GM18499 (cell line): Measurements from ENCODE around the gene DCC.

Experiments used
- ATAC-seq: cut with Tn5 transposase; IDR thresholded peaks from one replicate; pipeline ENCODE4 v1.9.1; 2021; ENCODE audit warnings: moderate number of reproducible peaks; ENCODE audit not compliant: insufficient read depth, unreplicated experiment

Gene DCC

GRCh38 chr18:52970686-52971085 lies 630.7 kb downstream of the DCC start:
- no peak for ATAC-seq

DNA sequence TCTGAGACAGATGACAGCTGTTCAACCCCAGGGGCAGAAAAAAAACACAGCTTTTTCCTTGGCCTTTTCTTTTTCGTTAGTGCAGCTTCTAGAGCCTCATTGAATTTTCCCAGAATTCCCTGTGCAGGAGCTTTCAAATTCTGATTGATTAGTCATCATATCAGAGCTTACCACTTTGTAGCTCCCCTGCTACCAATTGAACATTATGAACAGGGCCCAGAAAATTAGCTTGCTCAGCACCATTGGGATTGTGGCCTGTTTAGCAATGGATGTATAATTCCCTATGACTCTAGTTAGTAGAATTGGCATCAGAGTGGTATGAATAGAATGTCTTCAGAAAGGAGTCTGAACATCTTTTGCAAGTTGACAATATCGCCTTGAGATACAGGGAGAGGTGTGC lies 631.1 kb downstream of the DCC start:
- no peak for ATAC-seq

DNA sequence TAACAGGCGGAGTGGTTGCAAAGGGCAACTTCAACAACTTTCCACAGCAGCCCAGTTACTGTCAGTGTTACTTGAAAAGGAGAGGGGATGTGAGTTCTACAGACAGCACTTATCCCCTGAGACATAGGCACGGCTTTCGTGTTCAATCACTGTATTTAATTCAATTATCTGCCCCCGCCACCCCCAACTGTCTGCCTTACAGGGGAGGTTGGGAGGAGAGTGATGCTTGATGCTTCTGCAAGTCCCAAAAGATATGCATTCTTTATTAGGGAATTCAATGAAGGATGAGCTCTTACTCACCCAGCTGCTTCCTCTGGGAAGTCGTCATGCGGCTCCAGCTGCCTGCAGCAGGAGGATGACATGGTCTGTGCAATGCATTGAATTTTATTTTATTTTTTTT lies 639.9 kb downstream of the DCC start:
- ATAC-seq, result no peak

GRCh38 chr18:52991246-52991645 lies 651.2 kb downstream of the DCC start:
- no peak for ATAC-seq

DNA sequence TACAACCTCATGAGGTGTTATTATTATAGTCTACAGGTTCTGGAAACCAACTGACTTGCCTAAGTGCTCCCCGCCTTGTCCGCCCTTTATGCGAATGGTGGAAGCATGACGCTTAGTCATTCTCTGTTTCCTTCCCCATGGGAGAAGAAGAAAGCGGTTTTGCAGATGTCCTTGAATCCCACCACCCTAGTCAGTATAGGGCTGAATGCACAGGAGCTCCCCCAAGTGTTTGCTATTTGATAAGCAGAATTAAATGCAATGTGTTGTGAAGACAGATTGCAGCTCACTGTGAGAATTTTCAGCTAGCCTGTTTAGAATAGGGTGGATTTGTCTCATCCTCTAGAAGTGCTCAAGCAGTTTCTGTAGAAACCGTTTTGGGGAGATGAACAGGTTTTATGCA lies 652.0 kb downstream of the DCC start:
- ATAC-seq, result no peak

- no peak for ATAC-seq
Observed at GRCh38 chr18:52995875-52996274, 655.9 kb downstream of the DCC start.

DNA sequence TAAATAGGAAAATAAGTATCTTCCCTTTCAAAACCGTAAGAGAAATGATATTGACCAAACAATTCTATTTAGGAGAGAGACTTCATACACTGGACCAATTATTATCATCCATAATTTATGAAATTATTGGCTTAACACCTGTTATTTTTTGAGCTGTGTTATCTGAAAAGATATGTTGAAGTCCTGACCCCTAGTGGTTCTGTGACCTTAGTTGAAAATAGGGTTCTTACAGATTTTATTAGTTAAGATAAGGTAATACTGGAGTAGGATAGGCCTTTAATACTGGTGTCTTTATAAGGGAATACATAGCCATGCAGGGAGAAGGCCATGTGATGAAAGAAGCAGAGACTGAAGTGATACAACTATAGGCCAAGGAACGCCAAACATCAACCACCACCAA lies 659.6 kb downstream of the DCC start:
- no peak for ATAC-seq

- ATAC-seq, result no peak
Observed at GRCh38 chr18:53004798-53005197, 664.8 kb downstream of the DCC start.

DNA sequence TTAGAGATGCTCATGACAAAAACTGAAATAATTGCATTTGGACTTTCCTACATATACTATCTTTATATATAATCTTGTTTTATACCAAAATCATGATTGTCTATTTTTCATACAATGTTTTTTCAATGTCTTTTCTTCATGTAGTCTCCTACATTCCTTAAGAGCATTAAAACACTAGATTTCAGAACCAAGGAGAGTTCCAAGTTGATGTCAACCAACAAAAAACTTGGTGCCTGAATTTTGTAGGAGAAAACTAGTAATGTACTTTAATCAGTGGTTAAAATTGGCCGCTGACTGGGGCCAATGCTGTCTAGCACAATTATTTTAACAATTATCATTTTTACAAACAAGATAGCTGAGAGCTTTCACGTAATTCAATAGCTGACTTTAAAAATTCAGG lies 678.8 kb downstream of the DCC start:
- ATAC-seq, result no peak

DNA sequence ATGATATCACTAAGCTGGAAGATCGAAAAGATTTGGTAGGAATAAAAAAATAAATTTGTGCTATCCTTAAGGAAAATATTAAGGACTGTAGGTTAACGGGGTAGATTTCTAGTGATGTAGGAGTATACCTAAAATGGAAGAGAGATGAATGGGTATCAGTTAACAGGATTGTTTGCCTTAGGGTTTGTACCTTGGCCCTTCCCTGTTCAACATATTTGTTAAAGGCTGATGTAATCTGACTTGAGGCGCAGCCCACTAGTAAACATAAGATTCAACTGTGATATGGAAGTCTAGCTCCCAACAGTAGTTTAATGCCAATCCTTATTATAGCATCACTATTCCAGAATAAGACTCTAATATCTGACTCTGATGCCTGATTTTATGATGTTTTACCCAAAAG lies 685.2 kb downstream of the DCC start:
- no peak for ATAC-seq

GRCh38 chr18:53028565-53028964 lies 688.6 kb downstream of the DCC start:
- ATAC-seq, result no peak

- no peak for ATAC-seq
Observed at GRCh38 chr18:53033128-53033527, 693.1 kb downstream of the DCC start.

- ATAC-seq, result no peak
Observed at GRCh38 chr18:53038608-53039007, 698.6 kb downstream of the DCC start.

DNA sequence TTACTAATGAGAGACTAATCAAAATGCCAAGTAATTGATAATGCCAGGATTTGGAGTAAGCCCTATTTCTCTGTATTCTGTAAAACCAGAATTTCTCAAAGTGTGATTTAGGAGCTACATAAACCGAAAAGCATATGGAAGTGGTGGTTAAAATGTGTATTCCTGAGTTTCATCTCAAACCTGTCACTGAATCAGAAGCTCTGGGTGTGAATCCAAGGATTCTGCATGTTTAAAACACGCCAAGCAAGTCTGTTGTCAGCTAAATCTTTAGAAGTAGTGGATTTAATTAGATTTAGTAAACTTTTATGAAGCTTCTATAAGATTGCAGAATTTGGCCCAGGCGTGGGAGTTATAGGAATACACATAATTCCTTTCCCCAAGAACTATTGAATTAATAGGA lies 700.3 kb downstream of the DCC start:
- no peak for ATAC-seq

GRCh38 chr18:53056064-53056463 lies 716.1 kb downstream of the DCC start:
- no peak for ATAC-seq

DNA sequence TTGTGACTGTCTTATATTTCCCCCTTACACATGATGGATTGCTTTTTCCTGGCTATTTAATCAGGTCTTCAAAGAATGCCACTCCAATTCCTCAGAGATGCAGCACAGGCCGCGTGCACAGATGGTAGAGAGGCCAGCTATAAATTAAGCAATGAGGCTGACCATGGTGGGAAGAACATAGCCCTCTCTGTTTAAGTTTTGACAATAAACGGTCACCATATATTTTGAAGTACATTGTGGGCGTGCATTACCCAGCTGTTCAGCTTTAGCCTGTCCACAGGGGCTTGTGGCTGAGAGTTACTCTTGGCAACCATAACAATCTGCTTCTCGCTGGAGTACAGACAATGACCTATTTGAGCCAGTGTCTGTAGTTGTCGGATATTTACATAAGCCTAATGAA lies 730.8 kb downstream of the DCC start:
- no peak for ATAC-seq

DNA sequence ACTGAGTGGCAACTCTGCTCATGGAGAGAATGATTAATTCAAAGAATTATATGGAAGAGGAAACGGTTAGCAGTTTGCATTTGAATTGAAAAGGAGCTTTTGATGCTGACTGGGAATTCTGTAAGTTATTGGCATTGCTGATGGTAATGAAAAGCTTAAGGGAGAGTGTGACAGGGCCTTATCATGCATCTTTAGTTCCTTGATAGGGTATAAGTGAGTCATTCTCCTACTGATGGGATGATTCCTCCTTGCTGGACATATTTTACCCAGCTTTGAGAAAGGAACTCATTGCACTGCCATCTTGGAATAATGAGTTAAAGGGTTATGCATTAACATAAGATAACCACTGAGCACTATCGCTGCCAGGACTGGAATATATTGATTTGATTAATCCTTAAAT lies 740.7 kb downstream of the DCC start:
- ATAC-seq, result no peak

DNA sequence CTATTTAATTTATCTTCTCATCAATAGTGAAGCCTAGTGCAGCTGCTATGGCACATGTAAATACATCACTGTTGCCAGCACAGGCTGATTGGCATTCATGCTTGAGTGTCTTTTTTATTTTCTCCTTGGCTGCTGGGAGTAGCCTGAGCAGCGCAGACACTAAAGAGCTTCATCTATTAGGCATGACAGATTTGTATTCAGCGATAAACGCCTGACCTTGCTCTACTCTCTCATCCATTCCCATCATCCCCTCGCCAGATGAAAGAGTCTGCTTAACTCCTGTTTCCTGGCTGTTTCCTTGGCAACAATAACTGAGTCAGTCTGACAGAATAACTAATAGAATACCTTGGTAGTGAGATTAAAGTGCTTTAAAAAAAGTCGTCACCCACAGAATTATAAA lies 753.6 kb downstream of the DCC start:
- no peak for ATAC-seq

GRCh38 chr18:53101536-53102105 lies 761.6 kb downstream of the DCC start:
- ATAC-seq, result no peak

- no peak for ATAC-seq
Observed at GRCh38 chr18:53114441-53114840, 774.4 kb downstream of the DCC start.

- no peak for ATAC-seq
Observed at GRCh38 chr18:53115876-53116585, 776.0 kb downstream of the DCC start.

DNA sequence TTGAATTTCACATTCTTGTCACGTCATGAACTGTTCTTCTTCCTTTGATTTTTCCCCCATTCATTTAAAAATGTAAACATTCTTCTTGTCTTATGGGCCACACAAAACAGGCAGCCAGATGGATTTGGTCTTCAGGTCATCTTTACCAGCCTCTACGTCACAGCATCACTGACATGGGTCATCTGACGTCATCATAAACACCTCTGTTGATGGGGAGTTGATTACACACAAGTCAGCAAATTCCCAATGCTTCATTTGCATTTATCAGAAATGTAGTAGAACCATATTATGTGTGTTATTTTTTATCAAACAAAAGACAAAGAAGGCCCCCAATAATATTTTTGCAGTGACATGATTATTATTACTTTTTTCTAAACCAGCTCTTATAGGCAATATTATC lies 777.9 kb downstream of the DCC start:
- ATAC-seq, result no peak
